Fibroblast of the aortic adventitia (primary cell): Measurements from ENCODE around the gene SLC7A8. TPM values are rescaled to one million over a fixed set of nuclear protein-coding genes. Genes with fewer than 3 reads are reported as not detected.
"Not testable (repeated sequence)": the region's sequence is repeated elsewhere in the genome, so short reads cannot be mapped to it uniquely, and the experiment has no call there.

Experiments
- DNase-seq: peaks from one replicate; pipeline ENCODE4 v3.0.0-alpha.2; 2010; ENCODE audit warnings: low read depth
- H3K4me3 ChIP-seq: 2 replicates; pipeline ENCODE4 v1.5.1; 2011; ENCODE audit warnings: low read depth, mild to moderate bottlenecking, control low read depth, low read length, moderate library complexity
- CTCF ChIP-seq: IDR thresholded peaks from 2 replicates; pipeline ENCODE4 v1.5.1; 2011; ENCODE audit warnings: mild to moderate bottlenecking, low read length, control low read depth, inconsistent platforms; ENCODE audit not compliant: insufficient read depth
- total RNA-seq: library from RNA; depleted of rRNA; stranded (reverse); fragments of >200 nt; gene quantifications from 2 replicates; pipeline ENCODE4 v1.2.3, GENCODE V29; 2012; ENCODE audit warnings: low replicate concordance

SLC7A8 gene
- total RNA-seq, 1 donor = 11.7 TPM

GRCh38 chr14:23110579-23111365 lies 72.7 kb downstream of the SLC7A8 start:
- no peak for DNase-seq
- no peak overlapping the region for H3K4me3 ChIP-seq
- no peak for TF ChIP-seq CTCF

DNA sequence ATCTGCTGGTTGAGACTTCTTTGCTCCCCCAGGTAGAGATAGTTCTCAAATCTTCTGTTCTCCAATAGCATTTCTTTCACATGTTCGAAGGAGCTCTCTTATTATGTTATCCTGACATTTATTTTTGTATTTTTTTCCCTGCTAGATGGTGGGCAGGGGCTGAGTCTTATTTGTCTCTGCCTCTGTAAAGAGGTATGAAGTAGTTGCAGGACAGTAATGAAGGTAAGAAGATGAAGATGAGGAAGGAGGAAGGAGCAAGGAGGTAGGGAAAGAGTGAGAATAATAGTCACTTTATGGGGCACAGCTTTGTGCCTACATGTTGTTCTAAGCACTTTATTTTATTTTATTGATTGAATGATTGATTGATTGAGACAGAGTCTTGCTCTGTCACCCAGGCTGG lies 73.7 kb downstream of the SLC7A8 start:
- TF ChIP-seq CTCF = no peak
- H3K4me3 ChIP-seq = no peak overlapping the region
- DNase-seq = no peak

- DNase-seq, H3K4me3 ChIP-seq: not testable (repeated sequence)
Observed at GRCh38 chr14:23108169-23108568, 75.3 kb downstream of the SLC7A8 start.

DNA sequence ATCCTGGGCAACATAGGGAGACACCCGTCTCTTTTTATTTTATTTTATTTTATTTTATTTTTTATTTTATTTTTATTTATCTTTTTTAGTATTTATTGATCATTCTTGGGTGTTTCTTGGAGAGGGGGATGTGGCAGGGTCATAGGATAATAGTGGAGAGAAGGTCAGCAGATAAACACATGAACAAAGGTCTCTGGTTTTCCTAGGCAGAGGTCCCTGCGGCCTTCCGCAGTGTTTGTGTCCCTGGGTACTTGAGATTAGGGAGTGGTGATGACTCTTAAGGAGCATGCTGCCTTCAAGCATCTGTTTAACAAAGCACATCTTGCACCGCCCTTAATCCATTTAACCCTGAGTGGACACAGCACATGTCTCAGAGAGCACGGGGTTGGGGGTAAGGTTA lies 75.8 kb downstream of the SLC7A8 start:
- H3K4me3 ChIP-seq, DNase-seq: not testable (repeated sequence)

DNA sequence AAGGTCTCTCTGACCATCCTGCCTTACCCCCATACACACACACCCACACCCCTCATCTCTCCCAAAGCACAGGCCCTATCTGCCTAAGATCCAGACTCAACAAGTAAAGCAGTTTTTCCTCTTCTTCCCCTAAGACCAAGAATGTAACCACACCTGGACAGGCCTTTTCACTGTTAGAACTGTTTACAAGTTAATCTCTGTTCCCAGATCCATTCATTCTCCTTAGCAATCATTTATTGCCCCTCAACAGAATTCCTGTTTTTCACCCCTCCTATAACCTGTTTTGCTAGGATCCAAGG lies 76.8 kb downstream of the SLC7A8 start:
- no peak for TF ChIP-seq CTCF
- no peak for DNase-seq
- no peak overlapping the region for H3K4me3 ChIP-seq

- no peak overlapping the region for H3K4me3 ChIP-seq
- TF ChIP-seq CTCF = no peak
- DNase-seq = no peak
Observed at GRCh38 chr14:23105348-23105824, 78.1 kb downstream of the SLC7A8 start.

DNA sequence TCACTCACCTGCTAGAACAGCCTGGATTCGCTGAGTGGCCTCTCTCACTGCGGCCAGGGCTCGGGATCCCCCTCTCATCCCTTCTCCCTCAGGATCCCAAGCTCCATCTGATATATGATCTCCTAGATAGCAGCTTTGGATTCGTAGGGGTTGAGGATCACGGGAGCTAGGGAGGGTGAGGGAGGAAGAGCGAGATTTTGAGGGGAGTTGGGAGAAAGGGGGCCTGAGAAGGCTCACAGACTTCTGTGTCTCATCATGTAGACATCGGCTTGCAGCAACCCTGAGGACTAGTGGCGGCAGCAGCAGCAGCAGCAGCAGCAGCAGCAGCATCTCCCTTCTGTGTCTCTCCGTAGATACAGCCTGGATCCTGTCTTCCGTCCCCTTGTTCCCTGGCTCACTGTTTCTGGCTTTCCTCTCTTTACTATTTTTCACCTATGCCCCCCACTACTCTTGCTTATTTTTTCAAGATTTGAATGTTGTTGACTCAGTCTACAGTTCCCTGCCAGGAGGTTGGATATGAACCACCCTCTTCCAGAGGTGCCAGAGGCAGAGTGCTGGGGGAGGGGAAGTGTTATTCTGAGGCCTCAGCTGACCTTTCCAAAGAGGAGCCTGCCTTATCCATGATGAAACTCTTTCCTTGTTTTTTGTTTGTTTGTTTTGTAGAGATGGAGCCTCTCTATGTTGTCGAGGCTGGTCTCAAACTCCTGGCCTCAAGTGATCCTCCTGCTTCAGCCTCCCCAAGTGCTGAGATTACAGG lies 78.7 kb downstream of the SLC7A8 start, which contains the start of gene CIROP:
CIROP (minus strand) TSS at position 399 of the 757 bp plus-strand sequence; CDS start at position 330, 69 bp downstream.
- peak; percentile 34 for DNase-seq
- TF ChIP-seq CTCF = no peak
- no peak within 1 kb of the TSS for H3K4me3 ChIP-seq

DNA sequence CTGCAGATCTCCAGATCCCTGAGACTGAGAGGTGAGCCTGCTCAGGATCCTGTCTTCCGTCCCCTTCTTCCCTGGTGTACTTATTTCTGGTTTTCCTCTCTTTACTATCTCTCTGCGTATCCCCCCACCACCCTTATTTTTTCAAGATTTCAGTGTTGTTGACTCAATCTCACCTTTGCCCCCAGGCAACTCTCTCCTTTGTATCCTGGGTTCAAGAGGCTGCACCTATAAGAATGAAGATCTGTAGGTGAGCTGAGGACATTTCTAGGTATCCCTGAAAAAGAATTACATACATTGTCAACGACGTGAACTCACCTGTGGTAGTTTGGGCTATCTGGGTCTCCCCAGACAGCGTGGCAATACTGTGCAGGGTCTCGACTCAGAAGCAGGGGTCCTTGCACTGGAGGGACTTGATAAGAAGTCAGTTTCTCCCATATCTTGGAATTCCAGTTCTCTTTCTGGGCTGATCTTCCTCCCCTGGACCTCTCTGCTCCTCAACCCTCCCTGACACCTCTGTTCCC lies 79.3 kb downstream of the SLC7A8 start:
- no peak for TF ChIP-seq CTCF
- no peak for DNase-seq
- no peak overlapping the region for H3K4me3 ChIP-seq
